Brain microvascular endothelial cell (primary cell): Measurements from ENCODE around the gene TIMM10.

Source experiments
- DNase-seq: peaks from one replicate; pipeline ENCODE4 v3.0.0-alpha.2; 2020
- H3K27ac ChIP-seq: fragments of 250-450 bp; sonication (Bioruptor Pico); 2 replicates; pipeline ENCODE4 v1.5.1; 2020; ENCODE audit warnings: mild to moderate bottlenecking, moderate library complexity
- H3K27me3 ChIP-seq: fragments of 250-450 bp; sonication (Bioruptor Pico); replicated peaks from 2 replicates; pipeline ENCODE4 v1.5.1; 2020; ENCODE audit warnings: mild to moderate bottlenecking
- H3K36me3 ChIP-seq: fragments of 250-450 bp; sonication (Bioruptor Pico); replicated peaks from 2 replicates; pipeline ENCODE4 v1.5.1; 2020; ENCODE audit warnings: mild to moderate bottlenecking
- H3K4me3 ChIP-seq: 2 replicates; pipeline ENCODE4 v1.5.1; 2011; ENCODE audit warnings: low read depth, mild to moderate bottlenecking, control low read depth, low read length, moderate library complexity
- in situ Hi-C: cut with HindIII; loops from 2 replicates; pipeline ENCODE4 v1.10.0; 2017; ENCODE audit warnings: low sequenced_read_pairs, low pct_ligation_motif_present
- TF ChIP-seq, protein P1 (sequence below): IDR thresholded peaks from 2 replicates; pipeline ENCODE4 v1.5.1; 2011; ENCODE audit warnings: low read depth, mild to moderate bottlenecking, moderate library complexity, low read length, control low read depth, inconsistent platforms; ENCODE audit errors: missing control alignments

The TIMM10 gene

DNA sequence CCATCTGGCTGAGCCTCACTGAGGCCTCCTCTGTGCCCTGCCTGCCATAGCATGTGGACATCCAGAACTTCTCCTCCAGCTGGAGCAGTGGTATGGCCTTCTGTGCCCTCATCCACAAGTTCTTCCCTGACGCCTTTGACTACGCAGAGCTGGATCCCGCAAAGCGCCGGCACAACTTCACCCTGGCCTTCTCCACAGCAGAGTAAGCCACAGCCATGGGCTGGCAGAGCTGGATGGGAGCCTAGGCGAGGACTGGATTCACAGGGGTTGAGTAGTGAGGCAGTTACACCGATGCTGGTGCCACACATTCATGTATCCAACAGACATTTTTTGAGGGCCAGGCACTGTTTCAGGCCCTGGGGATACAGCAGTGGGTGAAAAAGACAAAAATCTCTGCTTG is 15.9 kb upstream of the TIMM10 start:
- H3K36me3 ChIP-seq = no peaks in the 10 kb centered on the region
- H3K27me3 ChIP-seq = no peaks in the 10 kb centered on the region
- TF ChIP-seq, protein P1, sequence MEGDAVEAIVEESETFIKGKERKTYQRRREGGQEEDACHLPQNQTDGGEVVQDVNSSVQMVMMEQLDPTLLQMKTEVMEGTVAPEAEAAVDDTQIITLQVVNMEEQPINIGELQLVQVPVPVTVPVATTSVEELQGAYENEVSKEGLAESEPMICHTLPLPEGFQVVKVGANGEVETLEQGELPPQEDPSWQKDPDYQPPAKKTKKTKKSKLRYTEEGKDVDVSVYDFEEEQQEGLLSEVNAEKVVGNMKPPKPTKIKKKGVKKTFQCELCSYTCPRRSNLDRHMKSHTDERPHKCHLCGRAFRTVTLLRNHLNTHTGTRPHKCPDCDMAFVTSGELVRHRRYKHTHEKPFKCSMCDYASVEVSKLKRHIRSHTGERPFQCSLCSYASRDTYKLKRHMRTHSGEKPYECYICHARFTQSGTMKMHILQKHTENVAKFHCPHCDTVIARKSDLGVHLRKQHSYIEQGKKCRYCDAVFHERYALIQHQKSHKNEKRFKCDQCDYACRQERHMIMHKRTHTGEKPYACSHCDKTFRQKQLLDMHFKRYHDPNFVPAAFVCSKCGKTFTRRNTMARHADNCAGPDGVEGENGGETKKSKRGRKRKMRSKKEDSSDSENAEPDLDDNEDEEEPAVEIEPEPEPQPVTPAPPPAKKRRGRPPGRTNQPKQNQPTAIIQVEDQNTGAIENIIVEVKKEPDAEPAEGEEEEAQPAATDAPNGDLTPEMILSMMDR = no peak
- no peak overlapping the region for H3K27ac ChIP-seq
- DNase-seq = no peak
- in situ Hi-C loops = no loop called here
- no peak overlapping the region for H3K4me3 ChIP-seq

DNA sequence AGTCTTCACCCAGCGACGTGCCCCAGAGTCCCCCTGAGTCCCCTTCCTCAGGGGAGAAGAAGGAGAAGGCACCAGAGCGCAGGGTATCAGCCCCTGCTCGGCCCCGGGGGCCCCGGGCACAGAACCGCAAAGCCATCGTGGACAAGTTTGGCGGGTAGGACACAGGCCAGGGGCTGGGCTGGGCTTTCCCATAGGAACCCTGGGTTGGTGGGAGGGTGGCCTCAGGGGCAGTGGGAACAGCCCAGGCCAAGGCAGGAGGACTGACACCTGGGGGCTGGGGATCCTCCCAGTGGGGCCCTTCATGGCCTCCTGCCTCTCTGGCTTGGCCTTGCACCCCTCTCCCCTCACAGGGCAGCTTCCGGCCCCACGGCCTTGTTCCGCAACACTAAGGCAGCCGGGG is 15.3 kb upstream of the TIMM10 start:
- DNase-seq = no peak
- TF ChIP-seq, protein P1 = no peak
- H3K4me3 ChIP-seq = no peak overlapping the region
- in situ Hi-C loops = no loop called here
- H3K36me3 ChIP-seq = no peaks in the 10 kb centered on the region
- no peaks in the 10 kb centered on the region for H3K27me3 ChIP-seq
- no peak overlapping the region for H3K27ac ChIP-seq

DNA sequence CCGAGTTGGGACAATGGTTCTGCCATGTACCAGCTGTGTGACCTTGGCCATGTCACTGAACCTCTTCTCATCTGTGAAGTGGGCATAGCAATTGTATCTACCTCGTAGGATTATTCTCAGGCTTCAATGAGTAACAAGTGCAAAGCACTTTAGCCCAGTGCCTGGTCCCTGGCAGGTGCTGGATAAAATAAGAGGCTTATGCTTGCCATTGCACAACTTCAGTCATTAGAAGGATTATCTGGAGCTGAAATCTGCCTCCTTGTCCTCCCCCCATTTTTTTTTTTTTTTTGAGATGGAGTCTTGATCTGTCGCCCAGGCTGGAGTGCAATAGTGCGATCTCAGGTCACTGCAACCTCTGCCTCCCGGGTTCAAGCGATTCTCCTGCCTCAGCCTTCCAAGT is 14.0 kb upstream of the TIMM10 start:
- DNase-seq = no peak
- Histone ChIP-seq H3K36me3 (no peaks in the 10 kb centered on the region), H3K4me3 (no peak overlapping the region), H3K27ac (no peak overlapping the region), H3K27me3 (no peaks in the 10 kb centered on the region)
- TF ChIP-seq, protein P1 = no peak
- in situ Hi-C loops = no loop called here

DNA sequence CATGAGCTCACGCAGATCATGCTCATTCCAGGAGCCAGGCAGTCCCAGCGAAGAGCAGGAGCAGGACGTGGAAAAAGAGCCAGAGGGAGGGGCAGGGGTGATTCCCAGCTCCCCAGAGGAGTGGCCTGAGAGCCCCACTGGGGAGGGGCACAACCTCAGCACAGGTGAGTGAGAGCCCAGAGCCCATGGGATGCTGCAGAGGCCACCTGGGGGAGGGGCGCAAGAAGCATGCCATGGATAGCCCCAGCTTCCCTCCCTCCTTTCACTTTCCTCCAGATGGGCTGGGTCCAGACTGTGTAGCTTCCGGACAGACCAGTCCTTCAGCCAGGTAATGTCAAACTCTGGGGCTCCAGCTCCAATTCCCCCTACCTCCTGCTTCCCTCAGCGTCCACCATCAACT is 13.0 kb upstream of the TIMM10 start:
- DNase-seq = no peak
- in situ Hi-C loops = no loop called here
- TF ChIP-seq, protein P1 = no peak
- no peak overlapping the region for H3K27ac ChIP-seq
- H3K36me3 ChIP-seq = no peaks in the 10 kb centered on the region
- H3K27me3 ChIP-seq = no peaks in the 10 kb centered on the region
- no peak overlapping the region for H3K4me3 ChIP-seq

DNA sequence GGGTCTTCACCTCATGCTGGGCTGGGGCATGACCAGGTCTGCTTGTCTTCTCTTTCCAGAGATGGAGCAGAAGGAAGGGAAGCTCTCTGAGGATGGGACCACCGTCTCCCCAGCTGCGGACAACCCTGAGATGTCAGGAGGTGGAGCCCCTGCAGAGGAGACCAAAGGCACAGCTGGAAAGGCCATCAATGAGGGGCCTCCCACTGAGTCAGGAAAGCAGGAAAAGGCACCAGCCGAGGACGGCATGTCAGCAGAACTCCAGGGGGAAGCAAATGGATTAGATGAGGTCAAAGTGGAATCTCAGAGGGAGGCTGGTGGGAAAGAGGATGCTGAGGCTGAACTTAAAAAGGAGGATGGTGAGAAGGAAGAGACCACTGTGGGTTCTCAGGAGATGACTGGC is 12.0 kb upstream of the TIMM10 start:
- no peak overlapping the region for H3K4me3 ChIP-seq
- TF ChIP-seq, protein P1 = no peak
- no peaks in the 10 kb centered on the region for H3K36me3 ChIP-seq
- in situ Hi-C loops = no loop called here
- DNase-seq = no peak
- H3K27ac ChIP-seq = no peak overlapping the region
- H3K27me3 ChIP-seq = no peaks in the 10 kb centered on the region

DNA sequence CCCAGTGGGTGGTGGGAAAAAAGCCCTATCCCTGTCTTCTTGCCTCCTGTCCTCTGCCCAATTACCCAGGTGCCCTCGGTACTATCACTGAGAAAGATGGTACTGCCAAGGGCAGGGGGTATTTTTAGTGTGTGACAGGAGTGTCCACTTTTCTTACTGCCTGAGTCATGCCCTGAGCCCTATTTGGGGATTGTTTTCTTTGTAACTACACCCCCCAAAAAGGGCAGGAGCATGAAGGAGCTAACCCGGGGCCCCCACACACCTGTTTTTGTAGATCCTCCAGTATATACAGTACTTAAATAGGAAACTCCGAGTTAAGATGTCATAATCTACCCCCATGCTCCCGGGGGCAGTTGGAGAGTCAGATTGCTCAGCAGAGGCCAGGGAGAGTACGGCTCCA is 10.6 kb upstream of the TIMM10 start:
- Histone ChIP-seq H3K27ac (no peak overlapping the region), H3K4me3 (no peak overlapping the region), H3K36me3 (no peaks in the 10 kb centered on the region), H3K27me3 (no peaks in the 10 kb centered on the region)
- DNase-seq = no peak
- in situ Hi-C loops = no loop called here
- TF ChIP-seq, protein P1 = no peak
